Kidney epithelial cell (primary cell): ENCODE data around the gene ATF7IP. TPM values are rescaled to one million over a fixed set of nuclear protein-coding genes. Genes with fewer than 3 reads are reported as not detected.
A peak's percentile ranks its signal among the peaks of the same experiment; 100 is the strongest.
"Not testable (repeated sequence)": the region's sequence is repeated elsewhere in the genome, so short reads cannot be mapped to it uniquely, and the experiment has no call there.

ENCODE experiments used
- DNase-seq: peaks from one replicate; pipeline ENCODE4 v3.0.0-alpha.2; 2010; ENCODE audit warnings: low read depth
- H3K27me3 ChIP-seq: 2 replicates; pipeline ENCODE4 v1.6.0; 2011; ENCODE audit warnings: low read length; ENCODE audit not compliant: control insufficient read depth, insufficient read depth
- H3K36me3 ChIP-seq: 2 replicates; pipeline ENCODE4 v1.5.1; 2011; ENCODE audit warnings: low read length; ENCODE audit not compliant: control insufficient read depth, insufficient read depth
- H3K4me3 ChIP-seq: 2 replicates; pipeline ENCODE4 v1.5.1; 2011; ENCODE audit warnings: low read depth, mild to moderate bottlenecking, control low read depth, low read length
- total RNA-seq: library from RNA; depleted of rRNA; stranded (reverse); fragments of >200 nt; gene quantifications from 2 replicates; pipeline ENCODE4 v1.2.3, GENCODE V29; 2015
- TF ChIP-seq, protein P1 (sequence below): IDR thresholded peaks from 2 replicates; pipeline ENCODE4 v1.5.1; 2011; ENCODE audit warnings: mild to moderate bottlenecking, moderate library complexity, low read length, control low read depth, inconsistent platforms; ENCODE audit not compliant: insufficient read depth, poor library complexity, severe bottlenecking

ATF7IP gene
- total RNA-seq, 1 donor from 2014 or later, result 23.4 TPM

- no peak overlapping the region for H3K4me3 ChIP-seq
- no peaks in the 10 kb centered on the region for H3K27me3 ChIP-seq
- TF ChIP-seq, protein P1, sequence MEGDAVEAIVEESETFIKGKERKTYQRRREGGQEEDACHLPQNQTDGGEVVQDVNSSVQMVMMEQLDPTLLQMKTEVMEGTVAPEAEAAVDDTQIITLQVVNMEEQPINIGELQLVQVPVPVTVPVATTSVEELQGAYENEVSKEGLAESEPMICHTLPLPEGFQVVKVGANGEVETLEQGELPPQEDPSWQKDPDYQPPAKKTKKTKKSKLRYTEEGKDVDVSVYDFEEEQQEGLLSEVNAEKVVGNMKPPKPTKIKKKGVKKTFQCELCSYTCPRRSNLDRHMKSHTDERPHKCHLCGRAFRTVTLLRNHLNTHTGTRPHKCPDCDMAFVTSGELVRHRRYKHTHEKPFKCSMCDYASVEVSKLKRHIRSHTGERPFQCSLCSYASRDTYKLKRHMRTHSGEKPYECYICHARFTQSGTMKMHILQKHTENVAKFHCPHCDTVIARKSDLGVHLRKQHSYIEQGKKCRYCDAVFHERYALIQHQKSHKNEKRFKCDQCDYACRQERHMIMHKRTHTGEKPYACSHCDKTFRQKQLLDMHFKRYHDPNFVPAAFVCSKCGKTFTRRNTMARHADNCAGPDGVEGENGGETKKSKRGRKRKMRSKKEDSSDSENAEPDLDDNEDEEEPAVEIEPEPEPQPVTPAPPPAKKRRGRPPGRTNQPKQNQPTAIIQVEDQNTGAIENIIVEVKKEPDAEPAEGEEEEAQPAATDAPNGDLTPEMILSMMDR, result no peak
- H3K36me3 ChIP-seq, result no peaks in the 10 kb centered on the region
- DNase-seq, result no peak
These were observed 29.7 kb downstream of the ATF7IP start for GRCh38 chr12:14395074-14395778.

DNA sequence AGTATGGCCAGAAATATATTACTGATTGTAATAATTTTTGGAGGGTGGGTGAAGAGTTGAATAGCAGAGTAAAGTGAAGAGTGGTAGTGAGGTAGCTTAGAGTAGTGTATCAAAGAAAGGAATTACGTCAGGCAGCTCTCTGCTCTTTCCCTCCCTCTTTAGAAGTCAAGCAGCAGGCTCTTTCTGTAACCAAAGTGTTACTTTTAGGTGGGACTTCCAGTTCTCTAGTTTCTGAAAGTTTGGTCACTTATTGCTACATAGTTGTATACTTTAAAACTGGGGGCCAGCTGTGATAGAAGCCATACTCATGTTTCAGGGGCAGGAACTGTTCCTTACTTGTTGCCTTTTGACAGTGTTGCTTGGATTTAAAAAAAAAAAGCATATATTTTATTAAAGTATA is 30.6 kb downstream of the ATF7IP start:
- no peak overlapping the region for H3K4me3 ChIP-seq
- TF ChIP-seq, protein P1, result no peak
- DNase-seq, result no peak
- H3K27me3 ChIP-seq, result no peaks in the 10 kb centered on the region
- H3K36me3 ChIP-seq, result no peaks in the 10 kb centered on the region

- Histone ChIP-seq H3K27me3 (no peaks in the 10 kb centered on the region), H3K36me3 (no peaks in the 10 kb centered on the region), H3K4me3 (no peak overlapping the region)
- TF ChIP-seq, protein P1, result no peak
- peak; percentile 55 for DNase-seq
These were observed 34.4 kb downstream of the ATF7IP start for GRCh38 chr12:14399871-14400270.

- TF ChIP-seq, protein P1, result no peak
- no peak overlapping the region for H3K4me3 ChIP-seq
- H3K27me3 ChIP-seq, result no peaks in the 10 kb centered on the region
- H3K36me3 ChIP-seq, result no peaks in the 10 kb centered on the region
- DNase-seq, result no peak
These were observed 35.1 kb downstream of the ATF7IP start for GRCh38 chr12:14400599-14400998.

- H3K36me3 ChIP-seq, H3K27me3 ChIP-seq, H3K4me3 ChIP-seq, DNase-seq: not testable (repeated sequence)
These were observed 35.8 kb downstream of the ATF7IP start for GRCh38 chr12:14401267-14401666.

DNA sequence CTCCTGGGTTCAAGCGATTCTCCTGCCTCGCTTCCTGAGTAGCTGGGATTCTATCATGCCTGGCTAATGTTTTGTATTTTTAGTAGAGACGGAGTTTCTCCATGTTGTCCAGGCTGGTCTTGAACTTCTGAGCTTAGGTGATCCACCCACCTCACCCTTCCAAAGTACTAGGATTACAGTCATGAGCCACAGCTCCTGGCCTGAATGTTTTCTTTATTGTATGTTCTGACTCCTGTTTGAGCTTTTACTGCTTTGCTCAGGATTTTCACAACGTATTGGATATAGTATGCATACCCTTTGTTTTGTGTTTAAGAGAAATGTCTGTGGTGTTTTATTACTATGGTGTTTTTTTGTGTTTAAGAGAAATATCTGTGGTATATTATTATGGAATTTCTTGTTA is 37.2 kb downstream of the ATF7IP start:
- Histone ChIP-seq H3K36me3 (no peaks in the 10 kb centered on the region), H3K27me3 (no peaks in the 10 kb centered on the region), H3K4me3 (no peak overlapping the region)
- TF ChIP-seq, protein P1, result no peak
- no peak for DNase-seq
